ENCODE data around the gene ASPN.

The ASPN gene

GRCh38 chr9:92455217-92455616, 27.1 kb downstream of the ASPN start:
- DNase-seq (ENCODE audit: low spot score), result no peak

DNA sequence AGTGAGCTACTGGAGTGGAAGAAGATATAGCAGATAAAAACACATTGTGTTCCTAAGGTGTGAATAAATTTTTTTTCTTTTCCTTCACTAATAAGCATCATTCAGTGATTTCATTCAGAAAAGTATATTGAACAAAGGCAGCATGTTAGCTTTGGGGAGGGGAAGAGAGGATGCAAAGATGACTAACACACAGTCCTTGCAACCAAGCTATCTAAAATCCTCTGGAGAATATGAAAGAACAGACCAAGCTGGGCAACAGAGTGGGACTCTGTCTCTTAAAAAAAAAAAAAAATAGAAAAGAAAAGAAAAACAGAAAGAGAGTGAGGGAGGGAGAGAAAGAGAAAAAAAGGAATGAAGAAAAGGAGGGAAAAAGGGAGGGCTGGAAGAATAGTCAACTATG, 35.8 kb downstream of the ASPN start:
- DNase-seq (ENCODE audit: low spot score), result no peak
- TF ChIP-seq, protein P1, sequence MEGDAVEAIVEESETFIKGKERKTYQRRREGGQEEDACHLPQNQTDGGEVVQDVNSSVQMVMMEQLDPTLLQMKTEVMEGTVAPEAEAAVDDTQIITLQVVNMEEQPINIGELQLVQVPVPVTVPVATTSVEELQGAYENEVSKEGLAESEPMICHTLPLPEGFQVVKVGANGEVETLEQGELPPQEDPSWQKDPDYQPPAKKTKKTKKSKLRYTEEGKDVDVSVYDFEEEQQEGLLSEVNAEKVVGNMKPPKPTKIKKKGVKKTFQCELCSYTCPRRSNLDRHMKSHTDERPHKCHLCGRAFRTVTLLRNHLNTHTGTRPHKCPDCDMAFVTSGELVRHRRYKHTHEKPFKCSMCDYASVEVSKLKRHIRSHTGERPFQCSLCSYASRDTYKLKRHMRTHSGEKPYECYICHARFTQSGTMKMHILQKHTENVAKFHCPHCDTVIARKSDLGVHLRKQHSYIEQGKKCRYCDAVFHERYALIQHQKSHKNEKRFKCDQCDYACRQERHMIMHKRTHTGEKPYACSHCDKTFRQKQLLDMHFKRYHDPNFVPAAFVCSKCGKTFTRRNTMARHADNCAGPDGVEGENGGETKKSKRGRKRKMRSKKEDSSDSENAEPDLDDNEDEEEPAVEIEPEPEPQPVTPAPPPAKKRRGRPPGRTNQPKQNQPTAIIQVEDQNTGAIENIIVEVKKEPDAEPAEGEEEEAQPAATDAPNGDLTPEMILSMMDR (IDR thresholded peaks at IDR 0.05; ENCODE audit: extremely low read depth, insufficient read depth, missing control alignments), result no peak
- in situ Hi-C loops (cut with MboI; ENCODE audit: low pct_unique_long_range_greater_than_20kb, low sequenced_read_pairs, unreplicated experiment), result loop anchor here (25.0 kb wide), 1 partner anchor 109 kb away; the partner anchor contains the start of genes CENPP and NOL8

More at GRCh38 chr9:92455217-92455616, 27.1 kb downstream of the ASPN start:
- in situ Hi-C loops (cut with MboI; ENCODE audit: low pct_unique_long_range_greater_than_20kb, low sequenced_read_pairs, unreplicated experiment), result loop anchor here (25.0 kb wide), 1 partner anchor 318 kb away; no protein-coding TSS in a partner anchor
- TF ChIP-seq, protein P1 (IDR thresholded peaks at IDR 0.05; ENCODE audit: extremely low read depth, insufficient read depth, missing control alignments), result peak; percentile 46

DNA sequence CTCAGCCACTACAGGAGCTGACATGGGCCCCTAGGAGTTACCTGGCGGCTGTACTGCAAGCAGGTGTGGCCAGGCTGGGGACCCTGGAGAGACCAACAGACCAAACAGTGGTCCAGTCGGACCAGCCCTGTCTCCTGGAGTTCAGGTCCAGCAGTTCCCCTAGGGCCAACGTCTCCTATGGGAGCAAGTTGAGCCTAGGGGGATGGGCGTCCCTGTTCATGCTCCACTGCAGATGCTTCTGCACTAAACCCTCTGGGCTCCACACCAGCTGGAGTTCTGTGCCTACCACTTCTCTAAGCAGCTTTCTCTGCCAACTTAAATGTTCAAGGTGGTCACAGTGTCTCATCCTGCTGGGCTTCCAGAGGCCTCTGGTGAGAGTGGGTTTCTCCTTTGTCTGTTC, 37.5 kb downstream of the ASPN start:
- TF ChIP-seq, protein P1 (IDR thresholded peaks at IDR 0.05; ENCODE audit: extremely low read depth, insufficient read depth, missing control alignments), result no peak
- in situ Hi-C loops (cut with MboI; ENCODE audit: low pct_unique_long_range_greater_than_20kb, low sequenced_read_pairs, unreplicated experiment), result loop anchor here (25.0 kb wide), 1 partner anchor 108 kb away; the partner anchor contains the start of genes CENPP and NOL8
- DNase-seq (ENCODE audit: low spot score), result no peak

- peak; percentile 24 for DNase-seq (ENCODE audit: low spot score)
- TF ChIP-seq, protein P1 (IDR thresholded peaks at IDR 0.05; ENCODE audit: extremely low read depth, insufficient read depth, missing control alignments), result no peak
- in situ Hi-C loops (cut with MboI; ENCODE audit: low pct_unique_long_range_greater_than_20kb, low sequenced_read_pairs, unreplicated experiment), result loop anchor here (25.0 kb wide), 1 partner anchor 103 kb away; the partner anchor contains the start of genes CENPP and NOL8
Observed at GRCh38 chr9:92440751-92441046, 41.6 kb downstream of the ASPN start.

GRCh38 chr9:92439921-92440750, 42.2 kb downstream of the ASPN start:
- in situ Hi-C loops (cut with MboI; ENCODE audit: low pct_unique_long_range_greater_than_20kb, low sequenced_read_pairs, unreplicated experiment), result loop anchor here (25.0 kb wide), 1 partner anchor 103 kb away; the partner anchor contains the start of genes CENPP and NOL8
- TF ChIP-seq, protein P1 (IDR thresholded peaks at IDR 0.05; ENCODE audit: extremely low read depth, insufficient read depth, missing control alignments), result no peak
- DNase-seq (ENCODE audit: low spot score), result no peak

DNA sequence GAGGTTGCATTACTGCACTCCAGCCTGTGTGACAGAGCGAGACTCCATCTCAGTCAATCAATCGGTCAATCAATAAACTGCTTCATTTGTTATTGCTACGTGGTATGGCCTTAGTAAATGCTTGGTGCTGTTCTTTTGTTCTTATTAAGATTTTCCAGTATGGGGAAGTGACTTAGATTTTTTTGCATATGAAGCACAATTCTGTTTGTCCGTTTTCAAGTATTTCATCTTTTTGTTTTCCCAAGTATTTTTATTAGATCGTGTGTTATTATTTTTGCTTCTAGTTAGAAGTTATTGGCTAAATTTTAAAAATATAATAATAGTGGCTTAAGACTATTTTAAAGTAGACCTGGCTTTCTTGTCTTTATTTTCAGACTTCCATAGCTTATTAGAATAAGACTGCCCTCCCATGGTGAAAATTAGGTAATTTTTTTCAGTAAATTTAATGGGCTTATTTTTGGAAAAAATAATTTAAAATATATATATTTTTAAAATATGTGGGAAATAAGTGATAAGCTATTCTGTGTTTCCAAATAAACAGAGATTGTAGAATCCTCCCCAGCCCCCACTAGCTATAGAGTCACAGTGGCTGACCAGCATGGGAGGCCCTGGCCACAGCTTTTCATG, 43.3 kb downstream of the ASPN start:
- TF ChIP-seq, protein P1 (IDR thresholded peaks at IDR 0.05; ENCODE audit: extremely low read depth, insufficient read depth, missing control alignments), result no peak
- in situ Hi-C loops (cut with MboI; ENCODE audit: low pct_unique_long_range_greater_than_20kb, low sequenced_read_pairs, unreplicated experiment), result loop anchor here (25.0 kb wide), 1 partner anchor 102 kb away; the partner anchor contains the start of genes CENPP and NOL8
- DNase-seq (ENCODE audit: low spot score), result no peak

Measured in GM13977 (cell line).